ENCODE results near the gene PLEKHA6.

The PLEKHA6 gene

DNA sequence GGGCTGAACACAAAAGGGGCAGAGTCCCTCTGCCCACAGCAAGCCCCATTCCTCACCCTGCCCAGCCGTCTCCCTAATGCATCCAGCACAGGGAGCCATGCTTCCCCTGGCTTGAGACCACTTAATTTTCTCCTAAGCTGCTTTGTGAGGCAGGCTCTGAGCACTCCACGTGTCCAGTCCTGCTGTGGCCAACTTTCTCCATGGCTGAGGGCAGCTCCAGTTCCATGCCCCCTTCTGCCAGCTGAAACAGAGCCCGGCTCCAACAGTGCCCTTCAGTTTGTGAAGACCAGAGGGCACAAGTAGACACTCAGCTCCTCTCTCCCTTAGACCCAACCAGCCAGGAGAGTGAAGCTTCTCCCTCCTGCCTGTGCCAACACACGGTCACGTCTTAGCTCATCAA is 33.8 kb downstream of the PLEKHA6 start:
- Histone ChIP-seq H3K9ac (ENCODE audit: low read length) (no peak overlapping the region), H3K4me3 (ENCODE audit: low read length) (no peak overlapping the region), H3K27ac (ENCODE audit: low read length) (no peak overlapping the region), H3K4me2 (ENCODE audit: low read depth, low read length) (no peak overlapping the region), H3K27me3 (replicated peaks; ENCODE audit: insufficient read depth, low read length) (no peaks in the 10 kb centered on the region), H3K9me2 (replicated peaks; ENCODE audit: insufficient read depth, low read length) (no peaks in the 10 kb centered on the region), H4K20me1 (ENCODE audit: insufficient read depth, low read length) (no peaks in the 10 kb centered on the region), H3K9me3 (replicated peaks; ENCODE audit: insufficient read depth, low read length) (no peaks in the 10 kb centered on the region), H2AFZ (ENCODE audit: low read length) (no peak overlapping the region), H3K79me2 (ENCODE audit: low read length) (no peaks in the 10 kb centered on the region), H3F3A (ENCODE audit: insufficient read depth, low read length) (no peaks in the 10 kb centered on the region), H3K36me3 (replicated peaks; ENCODE audit: insufficient read depth, low read length) (no peaks in the 10 kb centered on the region), H3K4me1 (ENCODE audit: low read length) (no peaks in the 10 kb centered on the region)
- no peak for DNase-seq
- TF ChIP-seq, protein P1, sequence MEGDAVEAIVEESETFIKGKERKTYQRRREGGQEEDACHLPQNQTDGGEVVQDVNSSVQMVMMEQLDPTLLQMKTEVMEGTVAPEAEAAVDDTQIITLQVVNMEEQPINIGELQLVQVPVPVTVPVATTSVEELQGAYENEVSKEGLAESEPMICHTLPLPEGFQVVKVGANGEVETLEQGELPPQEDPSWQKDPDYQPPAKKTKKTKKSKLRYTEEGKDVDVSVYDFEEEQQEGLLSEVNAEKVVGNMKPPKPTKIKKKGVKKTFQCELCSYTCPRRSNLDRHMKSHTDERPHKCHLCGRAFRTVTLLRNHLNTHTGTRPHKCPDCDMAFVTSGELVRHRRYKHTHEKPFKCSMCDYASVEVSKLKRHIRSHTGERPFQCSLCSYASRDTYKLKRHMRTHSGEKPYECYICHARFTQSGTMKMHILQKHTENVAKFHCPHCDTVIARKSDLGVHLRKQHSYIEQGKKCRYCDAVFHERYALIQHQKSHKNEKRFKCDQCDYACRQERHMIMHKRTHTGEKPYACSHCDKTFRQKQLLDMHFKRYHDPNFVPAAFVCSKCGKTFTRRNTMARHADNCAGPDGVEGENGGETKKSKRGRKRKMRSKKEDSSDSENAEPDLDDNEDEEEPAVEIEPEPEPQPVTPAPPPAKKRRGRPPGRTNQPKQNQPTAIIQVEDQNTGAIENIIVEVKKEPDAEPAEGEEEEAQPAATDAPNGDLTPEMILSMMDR (IDR thresholded peaks at IDR 0.05; ENCODE audit: low read length) = no peak
- TF ChIP-seq EZH2phosphoT487 (IDR thresholded peaks at IDR 0.05; ENCODE audit: low read length) = no peak
- no peak for TF ChIP-seq EZH2 (optimal IDR thresholded peaks at IDR 0.05; ENCODE audit: low read depth, low read length)

DNA sequence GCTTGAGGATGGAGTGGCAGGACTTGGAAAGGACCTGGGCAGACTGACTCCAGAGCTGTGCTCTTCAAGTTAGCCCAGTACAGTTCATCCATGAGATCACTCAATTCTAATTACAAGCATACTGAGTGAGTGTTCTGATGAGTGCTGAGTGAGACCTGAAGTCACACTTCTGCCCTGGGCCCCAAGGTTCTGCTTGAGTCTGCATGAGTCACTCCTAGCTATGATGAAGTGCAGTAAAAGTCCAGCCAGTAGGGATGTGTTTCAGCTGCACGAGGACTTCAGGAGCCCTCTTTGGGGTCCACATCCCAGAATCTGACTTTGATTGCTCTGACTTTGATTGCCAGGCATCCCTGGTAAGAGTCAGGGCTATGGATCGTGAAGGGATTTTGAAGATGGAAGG is 35.8 kb downstream of the PLEKHA6 start:
- H3K4me2 ChIP-seq (ENCODE audit: low read depth, low read length) = no peak overlapping the region
- no peak for DNase-seq

DNA sequence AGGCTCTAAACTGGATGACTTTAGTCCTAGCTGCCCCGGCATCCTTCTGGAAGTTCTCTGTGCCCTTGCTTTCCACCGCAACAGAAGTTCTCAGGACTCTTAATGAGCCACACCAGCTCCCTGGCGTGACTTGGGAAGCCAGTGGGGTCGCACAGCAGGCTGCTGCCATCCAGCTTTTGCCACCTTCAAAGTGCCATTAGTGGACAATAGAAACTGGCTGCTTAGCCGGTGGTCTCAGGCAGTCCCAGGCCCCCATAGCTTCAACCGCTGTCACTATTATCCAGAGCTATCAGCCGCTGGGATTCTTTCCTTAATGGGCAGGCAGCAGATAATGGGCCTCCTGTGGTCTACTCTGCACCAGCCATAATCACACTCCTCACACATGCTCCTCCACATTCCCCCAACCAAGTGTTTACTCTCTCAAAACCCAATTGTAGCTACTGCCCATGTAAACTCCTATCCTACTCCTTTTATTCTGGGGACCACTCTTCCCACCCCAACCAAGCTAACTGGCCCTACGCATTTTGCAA is 37.3 kb downstream of the PLEKHA6 start:
- Histone ChIP-seq H3K79me2 (ENCODE audit: low read length) (no peaks in the 10 kb centered on the region), H4K20me1 (ENCODE audit: insufficient read depth, low read length) (no peaks in the 10 kb centered on the region), H3K36me3 (replicated peaks; ENCODE audit: insufficient read depth, low read length) (no peaks in the 10 kb centered on the region), H3F3A (ENCODE audit: insufficient read depth, low read length) (no peaks in the 10 kb centered on the region), H2AFZ (ENCODE audit: low read length) (no peak overlapping the region), H3K9ac (ENCODE audit: low read length) (no peak overlapping the region), H3K4me3 (ENCODE audit: low read length) (no peak overlapping the region), H3K27me3 (replicated peaks; ENCODE audit: insufficient read depth, low read length) (no peaks in the 10 kb centered on the region), H3K4me1 (ENCODE audit: low read length) (no peaks in the 10 kb centered on the region), H3K9me2 (replicated peaks; ENCODE audit: insufficient read depth, low read length) (no peaks in the 10 kb centered on the region), H3K4me2 (ENCODE audit: low read depth, low read length) (no peak overlapping the region), H3K27ac (ENCODE audit: low read length) (no peak overlapping the region), H3K9me3 (replicated peaks; ENCODE audit: insufficient read depth, low read length) (no peaks in the 10 kb centered on the region)
- no peak for DNase-seq
- TF ChIP-seq, protein P1 (IDR thresholded peaks at IDR 0.05; ENCODE audit: low read length) = no peak
- TF ChIP-seq EZH2 (optimal IDR thresholded peaks at IDR 0.05; ENCODE audit: low read depth, low read length) (no peak), EZH2phosphoT487 (IDR thresholded peaks at IDR 0.05; ENCODE audit: low read length) (no peak)

More for the DNA sequence above, 35.8 kb downstream of the PLEKHA6 start:
- Histone ChIP-seq H3K4me1 (ENCODE audit: low read length) (no peaks in the 10 kb centered on the region), H3F3A (ENCODE audit: insufficient read depth, low read length) (no peaks in the 10 kb centered on the region), H3K79me2 (ENCODE audit: low read length) (no peaks in the 10 kb centered on the region), H2AFZ (ENCODE audit: low read length) (no peak overlapping the region), H3K9ac (ENCODE audit: low read length) (no peak overlapping the region), H3K27me3 (replicated peaks; ENCODE audit: insufficient read depth, low read length) (no peaks in the 10 kb centered on the region), H3K36me3 (replicated peaks; ENCODE audit: insufficient read depth, low read length) (no peaks in the 10 kb centered on the region), H3K9me2 (replicated peaks; ENCODE audit: insufficient read depth, low read length) (no peaks in the 10 kb centered on the region), H4K20me1 (ENCODE audit: insufficient read depth, low read length) (no peaks in the 10 kb centered on the region), H3K9me3 (replicated peaks; ENCODE audit: insufficient read depth, low read length) (no peaks in the 10 kb centered on the region), H3K27ac (ENCODE audit: low read length) (no peak overlapping the region), H3K4me3 (ENCODE audit: low read length) (no peak overlapping the region)
- no peak for TF ChIP-seq EZH2phosphoT487 (IDR thresholded peaks at IDR 0.05; ENCODE audit: low read length)
- no peak for TF ChIP-seq EZH2 (optimal IDR thresholded peaks at IDR 0.05; ENCODE audit: low read depth, low read length)
- TF ChIP-seq, protein P1 (IDR thresholded peaks at IDR 0.05; ENCODE audit: low read length) = no peak

All from MM.1S (cell line).